Measurements from ENCODE around the gene GALNT9.

GALNT9 gene

GRCh38 chr12:132213359-132214160, 115.8 kb downstream of the GALNT9 start:
- no peak for DNase-seq (ENCODE audit: low spot score)

DNA sequence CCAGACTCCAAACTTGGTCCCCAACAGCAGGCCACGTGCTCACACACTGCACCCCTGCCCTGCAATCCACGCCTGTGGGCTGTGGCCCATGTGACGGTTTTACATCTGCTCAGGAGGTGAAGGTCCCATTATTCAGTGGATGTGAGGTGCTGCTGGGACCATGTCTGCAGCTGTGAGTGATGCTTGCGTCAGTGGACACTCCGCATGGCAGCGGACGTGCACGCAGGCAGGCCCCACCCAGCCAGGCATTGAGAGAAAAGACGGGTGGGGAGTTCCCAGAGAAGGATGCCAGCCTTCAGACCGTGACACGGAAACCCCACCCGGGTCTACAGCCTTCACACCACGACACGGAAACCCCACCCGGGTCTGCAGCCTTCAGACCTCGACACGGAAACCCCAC, 117.6 kb downstream of the GALNT9 start:
- DNase-seq (ENCODE audit: low spot score), result no peak

DNA sequence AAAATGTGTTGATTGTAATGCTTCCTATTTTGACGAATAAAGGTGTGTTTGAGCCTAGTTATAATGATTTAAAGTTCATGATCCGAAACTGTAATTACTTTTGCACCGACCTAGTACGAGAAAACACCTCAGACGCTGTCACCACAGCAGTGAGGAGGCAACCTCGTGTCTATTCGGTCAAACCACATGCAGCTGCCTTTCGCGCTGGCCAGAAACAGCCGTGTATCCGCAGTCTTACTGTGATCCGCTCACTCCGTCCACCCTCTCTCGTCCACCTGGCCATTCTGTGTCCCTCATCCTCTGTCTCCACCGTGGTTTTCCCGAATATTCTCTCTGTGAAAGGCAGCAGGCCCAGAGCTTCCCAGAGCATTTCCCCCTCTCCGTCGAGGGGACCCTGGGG, 118.1 kb downstream of the GALNT9 start:
- no peak for DNase-seq (ENCODE audit: low spot score)

DNA sequence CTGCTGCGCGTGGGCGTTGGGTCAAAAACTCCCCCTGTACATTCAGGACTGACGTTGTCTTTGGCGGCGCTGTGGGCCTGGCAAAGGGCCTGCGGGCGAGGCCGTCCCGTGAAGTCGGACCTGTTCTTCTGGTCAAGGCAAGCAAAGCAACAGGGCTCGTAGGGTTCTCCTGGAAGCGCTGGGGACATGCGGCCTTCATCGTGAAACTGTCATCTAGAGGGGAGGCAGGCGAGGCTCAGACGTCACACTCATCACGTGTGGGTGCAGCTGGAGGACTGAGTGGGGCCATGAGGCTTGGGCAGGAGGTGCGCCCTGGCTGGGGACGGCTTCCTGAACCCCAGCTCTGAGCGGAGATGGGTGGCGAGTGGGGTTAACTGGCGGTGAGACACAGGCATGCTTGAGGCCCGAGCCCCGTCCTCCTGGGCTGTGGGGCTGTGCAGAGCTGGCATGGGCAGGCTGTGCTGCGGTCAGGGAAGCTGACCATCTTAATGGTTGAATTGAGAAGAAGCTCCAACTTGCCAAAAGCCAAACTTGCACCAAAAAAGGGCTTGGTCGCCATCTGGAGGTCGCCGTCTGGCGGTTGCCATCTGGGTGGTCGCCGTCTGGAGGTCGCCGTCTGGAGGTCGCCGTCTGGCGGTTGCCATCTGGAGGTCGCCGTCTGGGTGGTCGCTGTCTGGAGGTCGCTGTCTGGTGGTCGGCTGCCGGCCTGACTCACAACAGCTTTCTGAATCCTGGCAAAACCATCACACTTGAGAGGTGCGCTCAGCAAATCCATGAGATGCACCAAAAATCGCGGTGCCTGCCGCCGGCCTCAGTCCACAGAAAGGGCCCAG, 119.0 kb downstream of the GALNT9 start:
- no peak for DNase-seq (ENCODE audit: low spot score)

DNA sequence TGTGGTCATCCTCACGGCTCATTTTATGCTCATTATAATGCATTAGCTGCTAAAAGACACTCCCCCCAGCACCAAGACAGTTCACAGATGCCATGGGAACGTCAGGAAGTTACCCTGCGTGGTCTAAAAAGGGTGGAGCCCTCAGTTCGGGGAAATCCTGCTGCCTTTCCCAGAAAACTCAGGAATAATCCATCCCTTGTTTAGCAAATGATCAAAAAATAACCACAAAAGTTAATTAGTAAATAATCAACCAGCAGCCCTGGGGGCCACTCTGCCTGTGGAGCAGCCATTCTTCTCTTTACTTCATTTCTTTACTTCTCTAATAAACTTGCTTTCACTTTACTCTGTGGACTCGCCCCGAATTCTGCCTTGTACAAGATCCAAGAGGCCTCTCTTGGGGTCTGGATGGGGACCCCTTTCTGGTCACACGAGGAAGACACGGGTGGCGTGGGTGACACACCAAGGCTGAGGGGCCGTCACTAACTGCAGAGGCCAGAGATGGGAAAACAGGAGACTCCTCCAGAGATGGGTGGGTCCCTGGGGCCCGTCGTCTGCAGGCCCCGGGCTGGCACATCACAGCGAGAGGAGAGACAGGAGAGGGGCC, 119.7 kb downstream of the GALNT9 start:
- no peak for DNase-seq (ENCODE audit: low spot score)

DNA sequence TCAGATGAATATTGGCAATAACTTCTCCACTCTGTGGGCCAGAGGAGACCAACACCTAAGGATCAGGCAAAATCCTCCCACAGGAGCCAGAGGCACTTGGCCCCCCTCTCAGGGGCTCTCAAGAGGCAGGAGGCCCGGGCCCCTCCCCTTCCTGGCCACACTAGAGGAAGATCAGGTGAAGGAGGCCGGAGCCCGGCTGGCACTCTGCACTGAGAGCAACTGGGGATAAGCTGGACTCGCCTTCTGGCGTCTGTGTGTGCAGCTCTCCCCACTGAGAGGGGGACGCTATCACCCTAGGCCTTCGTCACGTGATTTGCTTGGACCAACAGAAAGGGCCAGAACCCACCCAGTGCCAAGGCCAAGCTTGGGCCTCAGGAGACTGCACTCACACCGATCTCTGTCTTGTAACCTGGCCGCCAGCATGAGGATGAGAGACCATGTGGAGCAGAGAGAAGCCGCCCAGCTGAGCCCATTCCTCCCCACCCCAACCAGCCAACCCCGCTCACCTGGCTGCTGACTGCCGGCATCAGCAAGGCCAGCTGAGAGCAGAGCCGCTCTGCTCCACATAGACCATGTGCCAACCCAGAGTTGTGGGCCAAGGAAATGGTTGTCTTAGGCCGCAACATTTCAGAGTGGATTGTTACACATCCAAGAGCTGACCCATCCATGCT, 121.1 kb downstream of the GALNT9 start:
- no peak for DNase-seq (ENCODE audit: low spot score)

- DNase-seq (ENCODE audit: low spot score), result no peak
These were observed 122.2 kb downstream of the GALNT9 start for GRCh38 chr12:132207083-132207775.

GRCh38 chr12:132206046-132206434, 123.3 kb downstream of the GALNT9 start:
- DNase-seq (ENCODE audit: low spot score), result no peak

DNA sequence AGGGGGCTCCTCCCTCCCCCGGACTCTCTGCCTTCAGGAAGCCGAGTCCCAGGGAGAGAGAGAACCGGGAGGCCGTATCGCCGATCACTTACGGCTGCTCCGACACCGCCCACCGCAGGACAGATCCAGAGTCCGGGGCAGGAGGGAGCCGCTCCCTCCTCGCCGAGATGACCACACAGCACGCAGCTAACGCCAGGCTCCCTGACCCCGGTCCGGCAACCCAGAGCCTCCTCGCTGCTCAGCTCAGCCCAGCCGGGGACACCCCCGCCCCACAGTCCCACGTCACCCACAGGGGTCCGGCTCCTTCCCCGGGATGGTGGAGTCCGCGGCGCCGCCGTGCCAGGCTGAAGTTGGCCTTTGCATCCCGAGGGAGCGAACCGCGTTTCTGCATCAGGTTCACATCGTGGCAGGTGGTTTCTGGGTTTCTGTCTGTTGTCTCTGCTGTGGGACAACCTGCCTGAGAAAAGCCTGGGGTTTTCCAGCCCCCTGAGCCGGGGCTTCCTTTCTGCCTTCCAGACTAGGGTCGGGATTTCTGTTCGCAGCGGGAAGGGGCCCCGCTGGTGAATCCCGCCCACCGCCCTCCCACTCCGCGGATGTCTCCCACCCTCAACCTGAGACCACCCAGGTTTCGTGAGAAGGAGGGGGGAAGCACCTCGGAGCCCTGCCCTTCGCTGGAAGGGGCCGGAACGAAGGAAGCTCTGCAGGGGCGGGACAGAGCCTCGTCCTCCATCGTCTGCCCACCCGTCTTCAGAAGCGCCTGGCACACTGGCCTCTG, 123.9 kb downstream of the GALNT9 start:
- DNase-seq (ENCODE audit: low spot score), result no peak

DNA sequence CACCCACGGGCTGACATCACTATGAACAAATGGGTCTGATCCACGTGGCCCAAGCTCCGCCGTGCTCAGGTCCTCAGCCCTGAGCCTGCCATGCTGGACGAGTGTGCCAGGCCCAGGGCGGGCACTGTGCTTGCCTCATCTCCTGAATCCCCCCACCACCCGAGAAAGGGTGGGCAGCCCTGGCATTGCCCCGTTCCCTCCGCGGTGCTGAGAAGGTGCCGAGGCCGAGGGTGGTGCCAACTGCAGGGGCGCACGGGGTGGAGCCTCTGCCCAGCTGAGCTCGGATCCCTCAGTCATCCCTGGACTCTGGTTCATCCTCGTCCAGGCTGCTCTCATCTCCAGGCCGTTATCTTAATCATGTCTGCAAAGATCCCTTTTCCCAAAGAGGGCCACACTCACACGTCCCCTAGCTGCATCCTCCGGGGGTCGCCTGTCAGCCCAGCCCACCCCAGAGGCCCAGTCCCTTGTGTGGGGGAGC, 124.6 kb downstream of the GALNT9 start:
- DNase-seq (ENCODE audit: low spot score), result no peak

DNA sequence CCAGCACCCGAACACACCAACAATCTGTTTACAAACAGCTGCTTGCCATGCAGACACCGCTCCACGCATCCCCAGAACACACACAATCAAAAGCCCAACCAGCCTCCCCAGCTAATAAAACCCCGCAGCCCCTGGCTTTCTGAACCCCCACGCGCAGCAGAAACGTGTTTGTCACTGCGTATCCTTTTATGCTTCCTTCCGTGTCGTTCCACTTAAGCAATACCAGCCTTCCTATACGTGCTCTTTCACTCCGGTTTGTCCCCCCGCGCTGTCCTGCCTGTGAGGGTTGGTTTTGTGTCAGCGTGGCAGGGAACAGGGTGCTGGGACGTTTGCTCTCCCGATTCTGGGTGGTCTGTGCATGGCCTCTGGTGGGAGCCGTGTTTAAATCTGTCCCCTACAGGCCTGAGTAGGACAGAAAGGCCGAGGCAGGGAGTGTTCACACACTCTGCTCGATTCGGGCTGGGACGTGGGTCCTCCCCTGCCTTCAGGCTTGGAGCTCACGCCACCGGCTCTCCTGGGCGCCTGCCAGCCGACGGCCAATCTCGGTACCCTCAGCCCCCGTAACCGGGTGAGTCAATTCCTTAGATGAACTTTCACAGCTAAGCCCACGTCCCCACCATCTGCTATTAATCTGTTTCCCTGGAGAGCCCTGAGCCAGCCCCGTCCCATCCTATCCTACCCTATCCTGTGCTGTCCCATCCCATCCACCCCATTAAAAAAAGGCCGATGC, 125.2 kb downstream of the GALNT9 start:
- DNase-seq (ENCODE audit: low spot score), result no peak

DNA sequence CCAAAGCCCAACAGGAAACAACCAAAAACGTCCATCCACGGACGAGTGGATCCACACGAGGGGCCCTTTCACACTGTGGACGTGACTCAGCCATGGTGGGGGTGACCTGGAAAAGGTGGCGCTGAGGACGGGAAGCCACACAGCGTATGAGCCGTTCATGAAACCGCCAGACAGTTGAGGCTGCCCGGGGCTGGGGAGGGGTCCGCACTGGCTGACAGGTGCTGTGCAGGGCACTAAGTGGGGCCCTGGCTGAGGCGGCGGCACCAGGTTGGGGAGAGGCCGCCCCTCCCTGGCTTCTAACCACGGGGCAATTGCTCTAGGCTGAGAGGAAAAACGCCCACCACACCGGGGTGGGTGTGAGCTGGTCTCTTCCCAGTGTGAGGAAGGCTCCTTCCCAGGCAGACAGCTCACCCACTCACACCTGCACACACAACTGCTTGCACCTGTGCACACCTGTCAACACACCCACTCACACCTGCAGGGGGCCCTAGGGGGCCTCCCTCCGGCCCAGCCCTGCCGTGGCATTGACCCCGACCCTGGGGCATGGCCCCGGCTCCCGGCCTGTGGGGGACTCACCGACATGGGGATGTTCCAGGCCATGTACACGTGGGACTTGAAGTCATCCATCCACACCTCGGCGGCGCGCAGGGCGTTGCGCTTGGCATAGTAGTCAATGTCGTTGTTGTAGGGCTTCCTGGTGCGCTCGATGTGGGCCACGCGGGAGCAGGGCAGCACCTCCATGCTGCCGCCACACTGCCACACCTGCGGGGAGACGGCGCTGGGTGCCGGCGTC, 126.3 kb downstream of the GALNT9 start:
- no peak for DNase-seq (ENCODE audit: low spot score)

- DNase-seq (ENCODE audit: low spot score), result no peak
These were observed 127.8 kb downstream of the GALNT9 start for GRCh38 chr12:132201391-132202120.

GRCh38 chr12:132200800-132201199, 128.6 kb downstream of the GALNT9 start:
- no peak for DNase-seq (ENCODE audit: low spot score)

- no peak for DNase-seq (ENCODE audit: low spot score)
These were observed 129.7 kb downstream of the GALNT9 start for GRCh38 chr12:132199526-132200319.

GRCh38 chr12:132199101-132199500, 130.3 kb downstream of the GALNT9 start:
- no peak for DNase-seq (ENCODE audit: low spot score)

- no peak for DNase-seq (ENCODE audit: low spot score)
These were observed 131.6 kb downstream of the GALNT9 start for GRCh38 chr12:132197581-132198354.

Measured in kidney capillary endothelial cell (primary cell).